ENCODE results near the gene TCF12. TPM values are rescaled to one million over a fixed set of nuclear protein-coding genes. Genes with fewer than 3 reads are reported as not detected.
"Not testable (repeated sequence)": the region's sequence is repeated elsewhere in the genome, so short reads cannot be mapped to it uniquely, and the experiment has no call there.

The TCF12 gene
- total RNA-seq, 4 donors from 2014 or later, result 93.9 to 165 (median 111) TPM

- DNase-seq (ENCODE audit: low spot score) (no peak), ATAC-seq (ENCODE audit: low FRiP score) (no peak)
- TF ChIP-seq CTCF (IDR thresholded peaks at IDR 0.05), result no peak
These were observed 74.3 kb downstream of the TCF12 start for GRCh38 chr15:56992725-56993124.

- ATAC-seq (ENCODE audit: low FRiP score), result no peak
- TF ChIP-seq CTCF (IDR thresholded peaks at IDR 0.05), result no peak
- DNase-seq (ENCODE audit: low spot score), result no peak
These were observed 75.8 kb downstream of the TCF12 start for GRCh38 chr15:56994280-56994679.

GRCh38 chr15:56996093-56996492, 77.6 kb downstream of the TCF12 start:
- no peak for ATAC-seq (ENCODE audit: low FRiP score)
- DNase-seq (ENCODE audit: low spot score), result no peak

GRCh38 chr15:56996746-56997470, 78.5 kb downstream of the TCF12 start:
- DNase-seq (ENCODE audit: low spot score) (no peak), ATAC-seq (ENCODE audit: low FRiP score) (no peak)
- no peak for TF ChIP-seq CTCF (IDR thresholded peaks at IDR 0.05)

More at GRCh38 chr15:56996093-56996492, 77.6 kb downstream of the TCF12 start:
- no peak for TF ChIP-seq CTCF (IDR thresholded peaks at IDR 0.05)

GRCh38 chr15:57003418-57003817, 85.0 kb downstream of the TCF12 start:
- DNase-seq (ENCODE audit: low spot score), result no peak
- no peak for ATAC-seq (ENCODE audit: low FRiP score)

GRCh38 chr15:57005244-57005643, 86.8 kb downstream of the TCF12 start:
- TF ChIP-seq CTCF (IDR thresholded peaks at IDR 0.05), result no peak
- no peak for DNase-seq (ENCODE audit: low spot score)
- no peak for ATAC-seq (ENCODE audit: low FRiP score)

More at GRCh38 chr15:57003418-57003817, 85.0 kb downstream of the TCF12 start:
- TF ChIP-seq CTCF (IDR thresholded peaks at IDR 0.05), result no peak

- not testable (repeated sequence) for DNase-seq (ENCODE audit: low spot score); ATAC-seq (ENCODE audit: low FRiP score)
These were observed 89.4 kb downstream of the TCF12 start for GRCh38 chr15:57007797-57008196.
